Neural progenitor cell (in vitro differentiated cells): ENCODE measurements around the gene PTRH1. TPM values are rescaled to one million over a fixed set of nuclear protein-coding genes. Genes with fewer than 3 reads are reported as not detected.

Experiments used
- DNase-seq: peaks from one replicate; pipeline ENCODE4 v3.0.0-alpha.2; 2016; ENCODE audit warnings: low spot score
- H2AFZ ChIP-seq: fragments of 200-600 bp; sonication (generic); replicated peaks from 2 replicates; pipeline ENCODE4 v1.6.1; 2016; ENCODE audit warnings: antibody characterized with exemption
- H3F3A ChIP-seq: fragments of 200-600 bp; sonication (generic); 2 replicates; pipeline ENCODE4 v1.6.1; 2016; ENCODE audit warnings: antibody characterized with exemption, low read depth
- H3K27ac ChIP-seq: fragments of 200-600 bp; sonication (generic); 2 replicates; pipeline ENCODE4 v1.5.1; 2016; ENCODE audit warnings: mild to moderate bottlenecking
- H3K27me3 ChIP-seq: fragments of 200-600 bp; sonication (generic); 2 replicates; pipeline ENCODE4 v1.6.1; 2016; ENCODE audit warnings: mild to moderate bottlenecking, moderate library complexity
- H3K36me3 ChIP-seq: fragments of 200-600 bp; sonication (generic); 2 replicates; pipeline ENCODE4 v1.5.1; 2016
- H3K4me1 ChIP-seq: fragments of 200-600 bp; sonication (generic); 2 replicates; pipeline ENCODE4 v1.6.1; 2016; ENCODE audit warnings: mixed run types
- H3K4me2 ChIP-seq: fragments of 200-600 bp; sonication (generic); 2 replicates; pipeline ENCODE4 v1.6.1; 2016
- H3K4me3 ChIP-seq: fragments of 200-600 bp; sonication (generic); 2 replicates; pipeline ENCODE4 v1.5.1; 2016
- H3K79me2 ChIP-seq: fragments of 200-600 bp; sonication (generic); 2 replicates; pipeline ENCODE4 v1.6.1; 2016; ENCODE audit warnings: low read depth
- H3K9ac ChIP-seq: fragments of 200-600 bp; sonication (generic); 2 replicates; pipeline ENCODE4 v1.6.1; 2016
- H3K9me3 ChIP-seq: fragments of 200-600 bp; sonication (generic); 2 replicates; pipeline ENCODE4 v1.5.1; 2016; ENCODE audit warnings: low read depth
- H4K20me1 ChIP-seq: fragments of 200-600 bp; sonication (generic); 2 replicates; pipeline ENCODE4 v1.6.1; 2016; ENCODE audit warnings: low read depth
- H3K27ac Mint-ChIP-seq: 3 replicates; pipeline ENCODE4 v1.8.0; 2021; ENCODE audit warnings: mixed read lengths
- H3K27me3 Mint-ChIP-seq: 2 replicates; pipeline ENCODE4 v1.8.0; 2022; ENCODE audit warnings: low read depth, mild to moderate bottlenecking, inconsistent platforms, moderate library complexity, mixed read lengths; ENCODE audit not compliant: insufficient read depth
- H3K36me3 Mint-ChIP-seq: 3 replicates; pipeline ENCODE4 v1.8.0; 2021; ENCODE audit warnings: mixed read lengths
- H3K4me1 Mint-ChIP-seq: 3 replicates; pipeline ENCODE4 v1.8.0; 2021; ENCODE audit warnings: mixed read lengths
- H3K4me3 Mint-ChIP-seq: 3 replicates; pipeline ENCODE4 v1.8.0; 2021; ENCODE audit warnings: mild to moderate bottlenecking, moderate library complexity, mixed read lengths
- H3K9me3 Mint-ChIP-seq: 3 replicates; pipeline ENCODE4 v1.8.0; 2020; ENCODE audit warnings: mixed read lengths
- EZH2 ChIP-seq: fragments of 200-600 bp; sonication (generic); IDR thresholded peaks from 2 replicates; pipeline ENCODE4 v1.6.1; 2017; ENCODE audit warnings: antibody characterized with exemption, mild to moderate bottlenecking, moderate library complexity
- EZH2phosphoT487 ChIP-seq: fragments of 200-600 bp; sonication (generic); IDR thresholded peaks from 2 replicates; pipeline ENCODE4 v1.6.1; 2017; ENCODE audit warnings: antibody characterized with exemption
- total RNA-seq: library from RNA; depleted of rRNA; stranded (reverse); fragments of >200 nt; gene quantifications from 2 replicates; pipeline ENCODE4 v1.2.3, GENCODE V29; 2015; ENCODE audit warnings: low replicate concordance
- TF ChIP-seq, protein P1 (sequence below): fragments of 200-600 bp; sonication (generic); IDR thresholded peaks from 2 replicates; pipeline ENCODE4 v1.5.1; 2017; ENCODE audit warnings: antibody characterized with exemption, mild to moderate bottlenecking

PTRH1 gene
- total RNA-seq, 1 donor from 2014 or later: 1.3 TPM

DNA sequence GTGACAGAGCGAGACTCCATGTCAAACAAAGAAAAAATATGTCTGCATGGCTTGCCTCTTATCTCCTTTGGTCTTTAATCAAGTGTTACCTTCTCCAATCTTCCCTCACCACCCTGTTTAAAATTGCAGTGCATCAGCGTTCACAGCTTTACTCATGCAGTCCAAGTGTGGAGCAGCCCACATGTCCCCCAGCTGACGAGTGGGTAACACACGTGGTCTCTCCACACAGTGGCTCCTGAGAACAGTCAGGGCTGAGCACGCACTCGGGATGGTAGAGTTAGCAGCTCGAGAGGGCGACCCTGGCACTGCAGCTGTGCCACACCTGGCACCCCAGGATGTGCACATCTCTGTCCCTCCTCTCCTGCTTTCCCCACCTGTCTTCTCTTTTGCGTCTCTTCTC, 34.6 kb downstream of the PTRH1 start:
- H3K27ac ChIP-seq: no peak overlapping the region
- no peaks in the 10 kb centered on the region for H3K79me2 ChIP-seq
- no peak overlapping the region for H3K4me3 ChIP-seq
- no peaks in the 10 kb centered on the region for H3K36me3 ChIP-seq
- H2AFZ ChIP-seq: no peak overlapping the region
- no peaks in the 10 kb centered on the region for H3K9me3 ChIP-seq
- Mint-ChIP-seq H3K4me3 (no peak overlapping the region), H3K27me3 (peaks cover 13% of the 10 kb centered on the region), H3K36me3 (peaks cover 21% of the 10 kb centered on the region), H3K4me1 (no peaks in the 10 kb centered on the region), H3K9me3 (no peaks in the 10 kb centered on the region), H3K27ac (no peak overlapping the region)
- no peaks in the 10 kb centered on the region for H4K20me1 ChIP-seq
- no peak for DNase-seq
- no peaks in the 10 kb centered on the region for H3F3A ChIP-seq
- no peaks in the 10 kb centered on the region for H3K27me3 ChIP-seq
- no peak overlapping the region for H3K4me2 ChIP-seq
- H3K4me1 ChIP-seq: no peaks in the 10 kb centered on the region
- H3K9ac ChIP-seq: no peak overlapping the region
- TF ChIP-seq, protein P1, sequence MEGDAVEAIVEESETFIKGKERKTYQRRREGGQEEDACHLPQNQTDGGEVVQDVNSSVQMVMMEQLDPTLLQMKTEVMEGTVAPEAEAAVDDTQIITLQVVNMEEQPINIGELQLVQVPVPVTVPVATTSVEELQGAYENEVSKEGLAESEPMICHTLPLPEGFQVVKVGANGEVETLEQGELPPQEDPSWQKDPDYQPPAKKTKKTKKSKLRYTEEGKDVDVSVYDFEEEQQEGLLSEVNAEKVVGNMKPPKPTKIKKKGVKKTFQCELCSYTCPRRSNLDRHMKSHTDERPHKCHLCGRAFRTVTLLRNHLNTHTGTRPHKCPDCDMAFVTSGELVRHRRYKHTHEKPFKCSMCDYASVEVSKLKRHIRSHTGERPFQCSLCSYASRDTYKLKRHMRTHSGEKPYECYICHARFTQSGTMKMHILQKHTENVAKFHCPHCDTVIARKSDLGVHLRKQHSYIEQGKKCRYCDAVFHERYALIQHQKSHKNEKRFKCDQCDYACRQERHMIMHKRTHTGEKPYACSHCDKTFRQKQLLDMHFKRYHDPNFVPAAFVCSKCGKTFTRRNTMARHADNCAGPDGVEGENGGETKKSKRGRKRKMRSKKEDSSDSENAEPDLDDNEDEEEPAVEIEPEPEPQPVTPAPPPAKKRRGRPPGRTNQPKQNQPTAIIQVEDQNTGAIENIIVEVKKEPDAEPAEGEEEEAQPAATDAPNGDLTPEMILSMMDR: no peak
- TF ChIP-seq EZH2phosphoT487 (no peak), EZH2 (no peak)

DNA sequence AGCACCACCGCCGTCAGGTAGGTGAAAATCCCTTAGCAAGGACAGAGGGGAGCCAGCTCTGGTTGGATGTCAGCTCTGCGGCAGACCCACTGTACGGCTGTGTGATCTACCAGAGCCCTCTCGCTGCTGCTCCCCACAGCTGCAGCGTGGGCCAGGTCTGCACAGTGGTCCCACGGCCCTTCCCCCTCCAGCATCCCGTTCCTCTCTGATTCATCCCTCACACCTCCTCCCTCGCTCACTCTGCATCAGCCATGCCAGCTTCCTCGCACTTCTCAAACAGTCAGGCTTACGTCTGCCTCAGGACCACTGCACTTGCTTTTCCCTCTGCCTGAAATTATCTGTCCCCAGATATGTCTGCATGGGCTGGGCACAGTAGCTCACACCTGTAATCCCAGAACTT, 35.2 kb downstream of the PTRH1 start:
- H3K27ac ChIP-seq: no peak overlapping the region

DNA sequence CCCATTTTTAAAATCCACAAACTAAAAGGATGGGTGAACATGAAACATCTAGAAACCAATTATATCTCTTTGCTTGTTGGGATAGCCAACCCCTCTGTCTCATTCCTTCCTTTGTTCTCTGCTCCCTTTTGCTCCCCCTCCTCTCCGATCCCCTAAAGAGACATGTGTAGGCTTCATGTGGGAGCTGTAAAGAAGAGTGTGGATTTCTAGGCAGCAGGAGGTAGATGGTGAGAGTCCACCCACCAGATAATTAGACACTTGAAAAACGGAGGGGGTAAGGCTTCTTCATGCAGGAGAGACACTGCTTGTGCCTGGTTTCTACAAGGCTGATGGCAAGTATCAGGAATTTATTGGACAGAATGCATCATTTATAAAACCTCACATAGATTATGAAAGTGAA, 36.0 kb downstream of the PTRH1 start:
- TF ChIP-seq EZH2phosphoT487 (no peak), EZH2 (no peak)
- TF ChIP-seq, protein P1: no peak
- Mint-ChIP-seq H3K4me3 (no peak overlapping the region), H3K4me1 (no peaks in the 10 kb centered on the region), H3K27ac (no peak overlapping the region), H3K36me3 (peaks cover 19% of the 10 kb centered on the region), H3K27me3 (peaks cover 10% of the 10 kb centered on the region), H3K9me3 (no peaks in the 10 kb centered on the region)
- Histone ChIP-seq H3K9me3 (no peaks in the 10 kb centered on the region), H3K4me2 (no peak overlapping the region), H3K36me3 (no peaks in the 10 kb centered on the region), H3K27me3 (no peaks in the 10 kb centered on the region), H3K4me1 (no peaks in the 10 kb centered on the region), H3F3A (no peaks in the 10 kb centered on the region), H3K79me2 (no peaks in the 10 kb centered on the region), H4K20me1 (no peaks in the 10 kb centered on the region), H2AFZ (no peak overlapping the region), H3K4me3 (no peak overlapping the region), H3K27ac (no peak overlapping the region), H3K9ac (no peak overlapping the region)
- DNase-seq: no peak

More for the DNA sequence above, 35.2 kb downstream of the PTRH1 start:
- H3K9ac ChIP-seq: no peak overlapping the region
- Mint-ChIP-seq H3K27me3 (peaks cover 13% of the 10 kb centered on the region), H3K36me3 (peaks cover 22% of the 10 kb centered on the region), H3K4me3 (no peak overlapping the region), H3K4me1 (no peaks in the 10 kb centered on the region), H3K9me3 (no peaks in the 10 kb centered on the region), H3K27ac (peak overlapping the region; percentile 76)
- no peaks in the 10 kb centered on the region for H3K36me3 ChIP-seq
- no peak overlapping the region for H3K4me3 ChIP-seq
- no peaks in the 10 kb centered on the region for H3K9me3 ChIP-seq
- H2AFZ ChIP-seq: no peak overlapping the region
- no peaks in the 10 kb centered on the region for H3K4me1 ChIP-seq
- no peaks in the 10 kb centered on the region for H3K27me3 ChIP-seq
- H4K20me1 ChIP-seq: no peaks in the 10 kb centered on the region
- H3K4me2 ChIP-seq: no peak overlapping the region
- DNase-seq: no peak
- no peaks in the 10 kb centered on the region for H3F3A ChIP-seq
- H3K79me2 ChIP-seq: no peaks in the 10 kb centered on the region
- TF ChIP-seq, protein P1: no peak
